ENCODE data around the gene SYNPO. TPM values are rescaled to one million over a fixed set of nuclear protein-coding genes. Genes with fewer than 3 reads are reported as not detected.

The SYNPO gene
- total RNA-seq, 1 donor from 2014 or later, result 715 TPM

- no peaks in the 10 kb centered on the region for H3K27me3 ChIP-seq (ENCODE audit: low read depth)
- H3K9me3 ChIP-seq (replicated peaks), result no peaks in the 10 kb centered on the region
- intact Hi-C loops (cut with micrococcal nuclease), result no loop called here
- H3K36me3 ChIP-seq, result no peaks in the 10 kb centered on the region
- peaks cover 98% of the 10 kb centered on the region for H3K4me1 ChIP-seq
- no peak for TF ChIP-seq CTCF (IDR thresholded peaks at IDR 0.05; ENCODE audit: borderline replicate concordance)
- peak overlapping the region; percentile 90 for H3K27ac ChIP-seq (replicated peaks)
- DNase-seq, result peak; percentile 43
- H3K4me3 ChIP-seq, result no peak overlapping the region
Measured at GRCh38 chr5:150595466-150596031, 44.9 kb upstream of the SYNPO start.

GRCh38 chr5:150596313-150596712, 44.1 kb upstream of the SYNPO start:
- no peak overlapping the region for H3K4me3 ChIP-seq
- intact Hi-C loops (cut with micrococcal nuclease), result no loop called here

GRCh38 chr5:150596826-150597225, 43.6 kb upstream of the SYNPO start:
- DNase-seq, result peak; percentile 7
- Histone ChIP-seq H3K9me3 (replicated peaks) (no peaks in the 10 kb centered on the region), H3K4me3 (no peak overlapping the region), H3K36me3 (no peaks in the 10 kb centered on the region), H3K4me1 (peaks cover 98% of the 10 kb centered on the region), H3K27me3 (ENCODE audit: low read depth) (no peaks in the 10 kb centered on the region), H3K27ac (replicated peaks) (peak overlapping the region; percentile 90)
- TF ChIP-seq CTCF (IDR thresholded peaks at IDR 0.05; ENCODE audit: borderline replicate concordance), result no peak
- intact Hi-C loops (cut with micrococcal nuclease), result no loop called here

More at GRCh38 chr5:150596313-150596712, 44.1 kb upstream of the SYNPO start:
- no peak for TF ChIP-seq CTCF (IDR thresholded peaks at IDR 0.05; ENCODE audit: borderline replicate concordance)
- H3K9me3 ChIP-seq (replicated peaks), result no peaks in the 10 kb centered on the region
- no peaks in the 10 kb centered on the region for H3K27me3 ChIP-seq (ENCODE audit: low read depth)
- peaks cover 98% of the 10 kb centered on the region for H3K4me1 ChIP-seq
- no peaks in the 10 kb centered on the region for H3K36me3 ChIP-seq
- peak overlapping the region; percentile 90 for H3K27ac ChIP-seq (replicated peaks)
- DNase-seq, result no peak

- TF ChIP-seq CTCF (IDR thresholded peaks at IDR 0.05; ENCODE audit: borderline replicate concordance), result no peak
- peak overlapping the region; percentile 90 for H3K27ac ChIP-seq (replicated peaks)
- H3K36me3 ChIP-seq, result no peaks in the 10 kb centered on the region
- no peaks in the 10 kb centered on the region for H3K9me3 ChIP-seq (replicated peaks)
- H3K27me3 ChIP-seq (ENCODE audit: low read depth), result no peaks in the 10 kb centered on the region
- intact Hi-C loops (cut with micrococcal nuclease), result no loop called here
- peaks cover 98% of the 10 kb centered on the region for H3K4me1 ChIP-seq
- no peak overlapping the region for H3K4me3 ChIP-seq
- peak; percentile 6 for DNase-seq
Measured at GRCh38 chr5:150598006-150598405, 42.5 kb upstream of the SYNPO start.

GRCh38 chr5:150598821-150599273, 41.6 kb upstream of the SYNPO start:
- no peak for DNase-seq
- H3K4me3 ChIP-seq, result no peak overlapping the region
- peak overlapping the region; percentile 90 for H3K27ac ChIP-seq (replicated peaks)
- peaks cover 98% of the 10 kb centered on the region for H3K4me1 ChIP-seq
- no peaks in the 10 kb centered on the region for H3K27me3 ChIP-seq (ENCODE audit: low read depth)
- no peaks in the 10 kb centered on the region for H3K9me3 ChIP-seq (replicated peaks)
- intact Hi-C loops (cut with micrococcal nuclease), result no loop called here
- TF ChIP-seq CTCF (IDR thresholded peaks at IDR 0.05; ENCODE audit: borderline replicate concordance), result no peak
- no peaks in the 10 kb centered on the region for H3K36me3 ChIP-seq

All from left ventricle myocardium inferior (tissue), 1 donor.